Kidney (tissue), 14 donors: ENCODE data around the gene LEUTX. TPM values are rescaled to one million over a fixed set of nuclear protein-coding genes. Genes with fewer than 3 reads are reported as not detected.

ENCODE experiments used
- DNase-seq, 5 donors: peaks; one replicate each; pipeline ENCODE4 v3.0.0-alpha.2; 2013 to 2020
- FAIRE-seq: peaks from 2 replicates; lab custom pipeline; 2012; peaks lifted over from hg19 to GRCh38; lab: Jason Lieb, UNC
- H3K27ac ChIP-seq, 2 donors: one replicate each; pipeline ENCODE4 v1.7.0; 2013; ENCODE audit warnings: low read depth in 2 of 2, low read length in 2 of 2, inconsistent platforms in 1 of 2
- H3K27me3 ChIP-seq: one replicate; pipeline ENCODE4 v1.7.1; 2013; ENCODE audit warnings: low read length, inconsistent platforms; ENCODE audit not compliant: control insufficient read depth, insufficient read depth
- H3K36me3 ChIP-seq, 3 donors: one replicate each; pipeline versions ENCODE4 v1.7.0 to v1.7.1; 2013; ENCODE audit warnings: low read length in 3 of 3, control low read depth in 1 of 3, inconsistent platforms in 1 of 3; ENCODE audit not compliant: insufficient read depth in 3 of 3, control insufficient read depth in 2 of 3
- H3K4me1 ChIP-seq, 3 donors: one replicate each; pipeline versions ENCODE4 v1.7.0 to v1.7.1; 2013; ENCODE audit warnings: low read length in 3 of 3, inconsistent platforms in 1 of 3, low read depth in 1 of 3; ENCODE audit not compliant: control insufficient read depth in 2 of 3, insufficient read depth in 2 of 3
- H3K4me3 ChIP-seq, 3 donors: one replicate each; pipeline versions ENCODE4 v1.7.0 to v1.8.1; 2013; ENCODE audit warnings: low read length in 3 of 3, control low read depth in 1 of 3, inconsistent platforms in 1 of 3
- H3K9ac ChIP-seq, 3 donors: one replicate each; pipeline versions ENCODE4 v1.7.0 to v1.7.1; 2013; ENCODE audit warnings: low read length in 3 of 3, control low read depth in 1 of 3, inconsistent platforms in 1 of 3
- H3K9me3 ChIP-seq, 3 donors: one replicate each; pipeline versions ENCODE4 v1.7.0 to v1.7.1; 2013; ENCODE audit warnings: low read length in 3 of 3, control low read depth in 1 of 3, inconsistent platforms in 1 of 3; ENCODE audit not compliant: control insufficient read depth in 2 of 3, insufficient read depth in 1 of 3
- intact Hi-C: fragments of 100-400 bp; cut with DNase I; formaldehyde crosslinking; loops from one replicate; pipeline ENCODE4 v1.11.1; 2022
- polyA plus RNA-seq: library from polyadenylated mRNA; stranded (reverse); fragments of 350-450 nt; fragmentation: Illumina TruSeq; extraction: RNeasy Lipid Tissue Mini Kit (QIAGEN cat#74804); gene quantifications from one replicate; pipeline ENCODE4 v1.2.3, GENCODE V29; 2014; ENCODE audit warnings: low read depth, low replicate concordance; ENCODE audit not compliant: insufficient read depth
- total RNA-seq: library from RNA; stranded (reverse); fragmentation: NEBNext Ultra II Directional; extraction: Animal tissue kit (Norgen Biotek cat#: 25700); gene quantifications from one replicate; pipeline ENCODE4 v1.2.1, GENCODE V29; 2021
- TF ChIP-seq, protein P1 (sequence below): IDR thresholded peaks from 3 replicates; pipeline ENCODE4 v1.5.1; 2012; ENCODE audit warnings: mild to moderate bottlenecking, moderate library complexity, borderline replicate concordance; ENCODE audit not compliant: insufficient read depth; ENCODE audit errors: extremely low read depth
- donor health status: control.
- donor health status: control.
- donor health status: control.
- donor health status: control.
- donor health status: control.
- donor health status: DM: yes; HTN: yes; CAD: no.
- donor health status: Normal renal cell carcinoma (clear cell type).

LEUTX gene
- total and polyA plus RNA-seq, 2 donors from 2014 or later: not detected

DNA sequence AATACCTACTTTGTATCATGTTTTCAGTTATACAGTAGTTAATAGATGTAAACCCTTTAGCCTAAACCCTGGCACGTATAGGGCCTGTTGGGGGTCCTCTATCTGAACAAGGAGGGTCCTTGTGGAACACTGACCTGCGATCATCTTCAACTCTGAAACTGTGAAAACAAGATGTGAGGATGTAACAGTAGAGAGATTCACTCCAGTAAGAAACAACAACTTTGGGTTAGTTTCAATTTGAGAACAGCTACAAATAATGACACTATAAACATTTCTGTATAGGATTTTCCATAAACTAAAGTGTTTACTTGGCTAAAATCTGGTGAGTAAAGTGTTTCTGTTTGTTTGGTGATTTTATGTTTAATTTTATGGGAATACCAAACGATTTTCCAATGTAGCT is 43.0 kb upstream of the LEUTX start:
- FAIRE-seq (no peak), DNase-seq (no peak)
- Histone ChIP-seq H3K27ac (no peak overlapping the region), H3K9ac (no peak overlapping the region), H3K4me1 (no peaks in the 10 kb centered on the region), H3K4me3 (no peak overlapping the region), H3K36me3 (no peaks in the 10 kb centered on the region), H3K27me3 (no peaks in the 10 kb centered on the region), H3K9me3 (no peaks in the 10 kb centered on the region)
- intact Hi-C loops: no loop called here
- TF ChIP-seq, protein P1, sequence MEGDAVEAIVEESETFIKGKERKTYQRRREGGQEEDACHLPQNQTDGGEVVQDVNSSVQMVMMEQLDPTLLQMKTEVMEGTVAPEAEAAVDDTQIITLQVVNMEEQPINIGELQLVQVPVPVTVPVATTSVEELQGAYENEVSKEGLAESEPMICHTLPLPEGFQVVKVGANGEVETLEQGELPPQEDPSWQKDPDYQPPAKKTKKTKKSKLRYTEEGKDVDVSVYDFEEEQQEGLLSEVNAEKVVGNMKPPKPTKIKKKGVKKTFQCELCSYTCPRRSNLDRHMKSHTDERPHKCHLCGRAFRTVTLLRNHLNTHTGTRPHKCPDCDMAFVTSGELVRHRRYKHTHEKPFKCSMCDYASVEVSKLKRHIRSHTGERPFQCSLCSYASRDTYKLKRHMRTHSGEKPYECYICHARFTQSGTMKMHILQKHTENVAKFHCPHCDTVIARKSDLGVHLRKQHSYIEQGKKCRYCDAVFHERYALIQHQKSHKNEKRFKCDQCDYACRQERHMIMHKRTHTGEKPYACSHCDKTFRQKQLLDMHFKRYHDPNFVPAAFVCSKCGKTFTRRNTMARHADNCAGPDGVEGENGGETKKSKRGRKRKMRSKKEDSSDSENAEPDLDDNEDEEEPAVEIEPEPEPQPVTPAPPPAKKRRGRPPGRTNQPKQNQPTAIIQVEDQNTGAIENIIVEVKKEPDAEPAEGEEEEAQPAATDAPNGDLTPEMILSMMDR: no peak

DNA sequence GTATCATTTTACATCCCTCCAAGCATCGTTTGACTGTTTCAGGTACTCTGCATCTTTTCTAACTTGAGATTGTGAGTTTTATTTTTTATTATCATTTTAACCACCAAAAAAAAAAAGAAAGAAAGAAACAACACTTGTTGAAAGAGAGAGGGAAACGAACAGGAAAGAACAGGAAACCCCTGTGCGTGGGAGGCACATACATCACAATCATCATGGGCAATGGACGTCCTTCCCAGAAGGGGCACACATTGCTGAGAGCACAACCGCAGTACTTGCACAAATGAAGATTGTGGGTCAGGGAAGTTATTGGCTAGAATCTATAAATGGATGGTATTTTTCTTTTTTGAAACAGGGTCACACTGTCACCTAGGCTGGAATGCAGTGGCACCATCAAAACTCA is 42.6 kb upstream of the LEUTX start:
- no peaks in the 10 kb centered on the region for H3K9me3 ChIP-seq
- intact Hi-C loops: no loop called here
- no peak overlapping the region for H3K27ac ChIP-seq
- no peaks in the 10 kb centered on the region for H3K36me3 ChIP-seq
- H3K27me3 ChIP-seq: no peaks in the 10 kb centered on the region
- H3K4me1 ChIP-seq: no peaks in the 10 kb centered on the region
- FAIRE-seq (no peak), DNase-seq (no peak)
- TF ChIP-seq, protein P1: no peak
- H3K4me3 ChIP-seq: no peak overlapping the region
- H3K9ac ChIP-seq: no peak overlapping the region

DNA sequence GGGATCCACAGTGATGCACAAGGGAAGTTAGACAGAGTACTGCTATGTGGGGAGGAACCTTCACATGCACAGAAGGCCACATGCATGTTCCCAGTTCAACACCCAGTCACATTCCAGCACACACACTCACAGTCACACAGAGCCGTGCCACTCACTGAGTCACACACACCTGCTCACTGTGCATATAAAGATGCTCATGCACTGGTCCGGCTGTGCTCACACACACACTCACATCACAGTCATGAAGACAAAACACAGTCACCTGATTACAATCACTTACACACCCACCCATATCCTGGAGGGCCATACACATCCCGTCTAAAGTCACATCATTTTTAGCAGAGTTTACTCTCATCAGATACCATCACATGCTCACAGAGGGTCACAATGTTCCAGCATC is 41.3 kb upstream of the LEUTX start:
- no peaks in the 10 kb centered on the region for H3K27me3 ChIP-seq
- no peaks in the 10 kb centered on the region for H3K9me3 ChIP-seq
- TF ChIP-seq, protein P1: no peak
- H3K27ac ChIP-seq: no peak overlapping the region
- no peaks in the 10 kb centered on the region for H3K4me1 ChIP-seq
- FAIRE-seq (no peak), DNase-seq (no peak)
- no peaks in the 10 kb centered on the region for H3K36me3 ChIP-seq
- no peak overlapping the region for H3K4me3 ChIP-seq
- intact Hi-C loops: no loop called here
- no peak overlapping the region for H3K9ac ChIP-seq

DNA sequence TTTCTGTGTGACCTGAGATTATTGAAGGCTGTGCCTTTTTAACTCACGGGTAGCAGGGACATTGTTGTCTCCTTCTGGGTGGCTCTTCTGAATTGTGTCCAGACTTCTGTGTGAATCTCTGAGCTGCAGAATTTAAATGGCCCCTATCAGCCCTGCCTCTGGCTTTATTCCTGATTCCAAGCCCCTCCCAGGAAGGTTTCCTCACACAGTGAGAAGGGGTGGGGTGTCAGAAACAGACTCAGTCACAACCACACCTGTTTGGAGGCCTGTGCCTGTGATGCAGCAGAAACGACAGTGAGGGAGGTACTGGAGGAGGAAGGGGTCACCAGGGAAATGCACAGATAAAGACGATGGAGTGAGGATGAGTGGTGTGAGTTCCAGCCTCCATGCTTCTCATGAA is 40.8 kb upstream of the LEUTX start, which contains the start of gene CLC:
Gene CLC, minus strand, starts transcription at position 139 of the 400 bp plus-strand sequence. Its CDS starts 77 bp downstream, at position 62.
- FAIRE-seq: no peak
- no peaks in the 10 kb centered on the region for H3K27me3 ChIP-seq
- intact Hi-C loops: no loop called here

More for the DNA sequence above, 40.8 kb upstream of the LEUTX start, which contains the start of gene CLC:
- no peak within 1 kb of the TSS for H3K9ac ChIP-seq
- no peak for DNase-seq
- no peaks in the 10 kb centered on the region for H3K4me1 ChIP-seq
- no peaks in the 10 kb centered on the region for H3K36me3 ChIP-seq
- TF ChIP-seq, protein P1: no peak
- H3K9me3 ChIP-seq: no peaks in the 10 kb centered on the region
- H3K27ac ChIP-seq: no peak within 1 kb of the TSS
- no peak within 1 kb of the TSS for H3K4me3 ChIP-seq
